C4-2B (cell line): ENCODE results near the gene SAMHD1.

ENCODE experiments used
- H3K27ac ChIP-seq: fragments of 450-650 bp; 2 replicates; pipeline ENCODE4 v1.5.1; 2017
- ZFX ChIP-seq: fragments of 450-650 bp; IDR thresholded peaks from 2 replicates; pipeline ENCODE4 v1.6.1; 2017
- TF ChIP-seq, protein P1 (sequence below): fragments of 450-650 bp; conservative IDR thresholded peaks from 2 replicates; pipeline ENCODE4 v1.5.1; 2017; ENCODE audit warnings: mild to moderate bottlenecking

SAMHD1 gene

DNA sequence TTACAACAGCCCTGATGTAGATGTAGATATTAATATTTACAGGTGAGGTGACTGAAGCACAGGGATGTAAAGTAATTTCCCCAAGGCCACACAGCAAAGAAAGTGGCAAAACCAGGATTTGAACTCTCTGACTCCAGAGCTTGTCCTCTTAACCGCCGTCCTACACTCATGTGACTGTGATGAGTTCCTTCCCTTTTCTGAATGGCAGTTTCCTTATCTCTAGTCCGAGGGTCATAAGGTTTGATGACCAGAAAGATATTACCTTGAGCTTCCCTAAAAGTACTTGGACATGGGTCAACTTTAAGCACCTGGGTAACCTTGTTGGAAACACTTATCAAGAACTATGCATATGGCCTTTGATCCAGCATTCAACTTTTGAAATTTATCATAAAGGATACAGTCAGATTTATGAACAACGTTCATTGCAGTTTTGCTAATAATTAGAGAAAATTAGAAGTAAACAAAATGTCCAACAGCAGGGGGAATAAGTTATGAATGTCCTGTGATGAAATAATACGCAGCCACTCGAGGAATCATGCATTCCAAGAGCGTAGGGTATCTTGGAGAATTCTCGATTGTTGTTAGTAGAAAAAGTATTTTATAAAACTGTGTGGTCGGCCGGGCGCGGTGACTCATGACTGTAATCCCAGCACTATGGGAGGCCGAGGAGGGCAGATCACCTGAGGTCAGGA lies 77.9 kb downstream of the SAMHD1 start:
- no peak overlapping the region for H3K27ac ChIP-seq
- TF ChIP-seq, protein P1, sequence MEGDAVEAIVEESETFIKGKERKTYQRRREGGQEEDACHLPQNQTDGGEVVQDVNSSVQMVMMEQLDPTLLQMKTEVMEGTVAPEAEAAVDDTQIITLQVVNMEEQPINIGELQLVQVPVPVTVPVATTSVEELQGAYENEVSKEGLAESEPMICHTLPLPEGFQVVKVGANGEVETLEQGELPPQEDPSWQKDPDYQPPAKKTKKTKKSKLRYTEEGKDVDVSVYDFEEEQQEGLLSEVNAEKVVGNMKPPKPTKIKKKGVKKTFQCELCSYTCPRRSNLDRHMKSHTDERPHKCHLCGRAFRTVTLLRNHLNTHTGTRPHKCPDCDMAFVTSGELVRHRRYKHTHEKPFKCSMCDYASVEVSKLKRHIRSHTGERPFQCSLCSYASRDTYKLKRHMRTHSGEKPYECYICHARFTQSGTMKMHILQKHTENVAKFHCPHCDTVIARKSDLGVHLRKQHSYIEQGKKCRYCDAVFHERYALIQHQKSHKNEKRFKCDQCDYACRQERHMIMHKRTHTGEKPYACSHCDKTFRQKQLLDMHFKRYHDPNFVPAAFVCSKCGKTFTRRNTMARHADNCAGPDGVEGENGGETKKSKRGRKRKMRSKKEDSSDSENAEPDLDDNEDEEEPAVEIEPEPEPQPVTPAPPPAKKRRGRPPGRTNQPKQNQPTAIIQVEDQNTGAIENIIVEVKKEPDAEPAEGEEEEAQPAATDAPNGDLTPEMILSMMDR, result no peak
- TF ChIP-seq ZFX, result no peak

DNA sequence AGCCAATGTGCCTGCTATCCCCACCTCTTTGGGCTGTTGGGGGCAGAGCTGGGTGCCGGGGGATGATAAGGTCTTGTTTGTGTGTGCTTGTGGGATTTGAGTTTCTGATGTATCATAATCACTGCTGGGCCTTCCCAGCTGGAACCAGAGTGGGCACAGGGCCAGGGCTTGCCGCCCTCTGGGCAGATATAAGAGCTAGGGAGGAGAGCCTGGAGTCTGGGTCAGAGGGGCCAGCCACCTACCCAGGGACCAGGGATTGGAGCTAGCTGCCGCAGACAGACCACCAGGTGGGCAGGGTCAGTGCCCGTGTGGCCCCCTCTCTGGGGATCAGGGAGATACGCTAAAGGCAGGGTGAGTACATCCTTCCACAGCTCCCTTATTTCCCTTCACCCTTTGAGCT lies 78.7 kb downstream of the SAMHD1 start:
- H3K27ac ChIP-seq, result no peak overlapping the region

DNA sequence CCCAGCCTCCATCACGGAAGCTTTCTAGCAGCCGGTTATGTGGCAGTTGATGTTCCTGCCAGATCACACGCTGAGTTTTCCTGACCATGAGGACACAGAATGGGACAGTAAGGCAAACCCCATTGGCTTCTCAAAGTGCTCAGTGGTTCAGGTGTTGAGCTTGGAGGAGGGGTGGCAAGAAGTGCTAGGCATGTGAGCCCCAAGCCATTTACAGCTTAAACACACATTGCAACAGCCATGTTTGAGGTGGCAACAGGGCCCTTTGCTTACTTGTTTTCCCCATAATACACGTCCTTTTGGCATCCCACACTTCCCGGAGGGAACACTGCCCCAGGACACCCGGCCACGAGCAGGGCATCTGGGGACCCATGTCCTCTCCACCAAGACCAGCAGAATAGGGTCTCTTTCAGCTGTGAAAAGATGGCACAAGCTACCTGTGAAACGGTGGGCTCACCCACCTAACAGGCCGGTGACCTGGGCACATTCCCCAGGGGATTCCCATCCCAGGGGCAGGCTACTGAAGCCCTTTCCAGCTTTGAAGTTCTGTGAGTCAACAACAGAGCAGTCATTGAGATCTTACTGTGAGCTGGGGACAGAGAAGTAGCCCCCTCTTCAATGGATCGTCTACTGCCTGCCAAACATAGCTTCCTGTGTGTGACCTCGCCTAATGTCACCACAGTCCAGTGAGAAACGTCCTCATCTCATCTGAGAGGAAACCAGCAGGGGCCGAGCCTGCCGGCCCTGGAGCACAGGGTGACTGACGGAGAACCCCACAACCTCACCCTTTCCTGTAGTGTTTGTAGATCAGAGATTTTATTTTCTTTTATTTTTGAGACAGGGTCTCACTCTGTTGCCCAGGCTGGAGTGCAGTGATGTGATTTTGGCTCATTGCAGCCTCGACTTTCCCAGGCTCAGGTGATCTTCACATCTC lies 79.6 kb downstream of the SAMHD1 start:
- no peak overlapping the region for H3K27ac ChIP-seq
- TF ChIP-seq ZFX, result no peak
- TF ChIP-seq, protein P1, result no peak

More for the DNA sequence above, 78.7 kb downstream of the SAMHD1 start:
- TF ChIP-seq ZFX, result no peak
- TF ChIP-seq, protein P1, result no peak

DNA sequence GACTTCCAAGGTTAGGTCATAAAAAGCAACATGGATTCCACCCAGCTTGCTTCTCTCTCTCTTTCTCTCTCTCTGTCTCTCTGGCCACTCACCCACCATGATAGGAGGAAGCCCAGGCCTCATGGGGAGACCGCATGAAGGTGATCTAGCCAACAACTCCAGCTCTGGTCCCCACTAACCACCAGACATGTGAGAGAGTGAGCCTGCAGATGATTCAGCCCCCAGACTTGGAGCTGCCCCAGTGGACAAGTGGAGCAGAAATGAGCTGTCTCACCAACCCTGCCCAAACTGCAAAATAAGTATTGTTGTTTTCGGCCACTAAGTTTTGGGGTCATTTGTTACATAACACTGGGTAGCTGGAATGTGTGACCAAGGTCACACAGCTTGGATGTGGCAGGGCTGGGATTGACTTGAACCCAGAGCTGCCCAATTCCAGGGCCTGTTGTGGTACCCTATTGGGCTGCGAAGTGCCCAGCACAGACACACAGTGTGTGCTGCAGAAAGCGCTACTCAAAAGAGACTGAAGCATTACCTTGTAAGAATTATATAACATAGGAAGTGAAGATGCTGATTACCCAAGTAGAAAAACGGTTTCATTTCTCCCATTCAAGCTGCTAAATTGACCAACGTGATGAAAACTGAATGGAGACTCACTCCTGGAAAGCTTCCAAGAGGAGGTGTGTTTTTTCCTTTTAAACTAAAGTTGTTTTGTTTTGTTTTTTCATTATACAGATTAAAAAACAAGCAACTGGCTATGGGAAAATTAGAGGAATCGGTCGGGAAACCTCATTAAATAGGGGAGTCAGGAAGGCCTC lies 84.6 kb downstream of the SAMHD1 start:
- TF ChIP-seq ZFX, result no peak
- TF ChIP-seq, protein P1, result no peak
- H3K27ac ChIP-seq, result no peak overlapping the region

DNA sequence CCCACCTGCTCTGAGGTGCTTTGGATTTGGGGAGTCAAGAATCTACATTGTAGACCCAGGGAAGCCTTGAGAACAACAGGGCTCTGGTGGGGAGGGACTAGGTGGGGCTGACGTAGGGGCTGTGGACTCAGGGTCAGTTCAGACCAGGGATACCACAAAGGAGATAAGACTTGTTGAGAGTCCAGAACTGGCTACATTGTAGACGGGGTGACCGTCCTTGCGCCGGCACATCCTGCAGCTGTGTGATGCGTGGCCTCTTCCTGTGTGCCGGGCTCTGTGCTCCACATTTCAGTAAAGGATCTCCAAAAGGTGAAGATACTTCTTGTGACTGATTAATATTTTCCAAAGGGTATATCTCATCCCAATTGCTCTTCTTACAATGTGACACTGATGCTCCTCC lies 85.3 kb downstream of the SAMHD1 start:
- TF ChIP-seq, protein P1, result no peak
- no peak for TF ChIP-seq ZFX
- H3K27ac ChIP-seq, result no peak overlapping the region

DNA sequence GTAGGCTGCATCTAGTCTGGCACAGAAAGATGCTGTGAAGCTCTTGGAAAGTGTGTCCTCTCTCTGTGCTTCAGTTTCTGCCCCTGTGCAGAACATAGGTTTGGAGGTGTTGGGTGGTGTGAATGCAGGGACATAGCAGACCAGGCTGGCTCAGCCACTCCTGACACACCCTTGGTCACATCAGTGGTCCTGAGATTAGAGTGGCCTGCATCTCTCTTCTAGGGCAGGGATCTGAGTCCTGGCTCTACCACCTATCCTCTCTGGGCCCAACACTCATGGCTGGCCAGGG lies 85.7 kb downstream of the SAMHD1 start:
- no peak overlapping the region for H3K27ac ChIP-seq
- TF ChIP-seq ZFX, result no peak
- TF ChIP-seq, protein P1, result no peak
